GM21529 (cell line): ENCODE data around the gene PDE4C.
A peak's percentile ranks its signal among the peaks of the same experiment; 100 is the strongest.

Experiments used
- ATAC-seq: cut with Tn5 transposase; IDR thresholded peaks from one replicate; pipeline ENCODE4 v1.9.1; 2021; ENCODE audit not compliant: unreplicated experiment

The PDE4C gene

DNA sequence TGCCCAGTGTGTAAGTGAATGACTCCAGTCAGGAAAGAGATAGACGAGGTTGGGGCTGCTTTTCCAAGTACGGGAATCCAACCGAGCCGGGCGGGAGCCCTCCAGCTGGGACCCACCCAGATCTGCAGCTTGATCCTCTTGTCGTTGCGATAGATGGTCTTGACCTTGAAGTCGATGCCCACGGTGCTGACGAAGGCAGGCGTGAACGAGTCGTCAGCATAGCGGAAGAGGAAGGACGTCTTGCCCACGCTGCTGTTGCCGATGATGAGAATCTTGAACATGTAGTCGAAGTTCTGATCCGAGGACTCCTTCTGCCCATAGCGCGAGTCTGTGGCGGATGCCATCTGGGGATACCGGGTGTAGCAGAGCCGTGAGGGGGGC, 23.9 kb downstream of the PDE4C start:
- no peak for ATAC-seq

DNA sequence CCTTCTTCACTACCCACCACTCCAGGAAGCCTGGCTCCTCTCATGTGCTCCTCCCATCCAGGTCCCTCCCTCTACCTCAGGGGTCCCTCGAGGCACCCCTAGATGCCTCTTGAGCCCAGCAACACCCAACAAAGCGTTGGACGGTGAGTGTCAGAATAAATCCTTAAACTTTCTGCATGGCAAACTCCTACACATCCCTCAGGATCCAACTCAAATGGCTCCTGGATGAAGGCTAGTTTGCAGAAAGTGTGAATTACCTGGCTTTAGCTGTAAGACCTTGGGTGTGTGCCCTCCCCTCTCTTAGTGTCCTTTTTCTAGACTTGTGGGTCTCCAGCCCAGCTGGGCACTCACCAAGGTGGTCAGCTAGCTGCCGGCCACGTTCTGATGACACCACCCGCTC, 27.9 kb downstream of the PDE4C start:
- ATAC-seq = no peak

DNA sequence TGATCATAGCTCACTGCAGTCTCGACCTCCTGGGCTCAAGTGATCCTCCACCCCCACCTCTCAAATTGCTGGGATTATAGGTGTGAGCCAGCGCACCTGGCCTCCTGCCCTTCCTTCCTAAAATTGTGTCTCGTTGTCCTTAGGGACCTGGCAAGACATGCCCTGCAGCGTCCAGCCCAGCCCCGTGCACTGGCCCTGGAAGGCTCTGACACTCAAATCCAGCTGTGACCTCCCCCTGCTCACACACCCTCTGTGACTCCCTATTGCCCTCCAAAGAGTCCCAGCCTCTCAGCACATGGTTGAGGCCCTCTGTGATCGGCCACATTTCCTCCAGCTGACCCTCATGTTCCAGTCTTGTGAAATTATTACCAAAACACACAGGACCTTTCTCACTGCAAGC, 28.3 kb downstream of the PDE4C start:
- ATAC-seq = no peak

DNA sequence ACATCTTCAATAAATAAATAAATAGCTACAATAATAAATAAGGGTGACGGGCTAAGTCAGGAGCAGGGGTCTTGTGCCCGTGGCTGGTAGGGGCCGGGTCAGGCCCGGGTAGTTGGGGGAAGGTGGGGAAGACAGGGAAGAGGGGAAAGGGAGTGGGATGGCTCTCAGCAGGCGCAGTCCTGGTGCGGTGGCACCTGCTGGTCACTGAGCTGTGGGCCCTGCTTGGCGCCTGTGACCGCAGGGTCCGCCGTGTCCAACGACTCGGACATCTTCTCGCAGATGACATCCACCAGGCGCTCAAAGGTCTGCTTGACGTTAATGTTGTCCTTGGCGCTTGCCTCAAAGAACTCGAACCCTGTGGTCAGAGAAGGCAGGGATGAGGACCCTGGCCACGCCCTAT, 28.9 kb downstream of the PDE4C start:
- ATAC-seq = no peak

DNA sequence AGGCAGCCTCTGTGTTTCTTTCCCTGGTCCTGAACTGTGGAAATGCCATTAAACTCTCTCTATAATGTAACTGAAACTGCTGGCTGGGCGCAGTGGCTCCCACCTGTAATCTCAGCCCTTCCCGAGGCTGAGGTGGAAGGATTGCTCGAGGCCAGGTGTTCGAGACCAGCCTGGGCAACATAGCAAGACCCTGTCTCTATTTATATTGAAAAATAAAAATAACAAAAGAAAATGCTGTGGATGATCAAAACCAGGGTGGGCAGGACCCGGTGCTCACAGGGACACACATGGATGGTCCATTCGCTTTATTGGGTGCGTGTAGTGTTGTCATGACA, 29.8 kb downstream of the PDE4C start:
- ATAC-seq = no peak

DNA sequence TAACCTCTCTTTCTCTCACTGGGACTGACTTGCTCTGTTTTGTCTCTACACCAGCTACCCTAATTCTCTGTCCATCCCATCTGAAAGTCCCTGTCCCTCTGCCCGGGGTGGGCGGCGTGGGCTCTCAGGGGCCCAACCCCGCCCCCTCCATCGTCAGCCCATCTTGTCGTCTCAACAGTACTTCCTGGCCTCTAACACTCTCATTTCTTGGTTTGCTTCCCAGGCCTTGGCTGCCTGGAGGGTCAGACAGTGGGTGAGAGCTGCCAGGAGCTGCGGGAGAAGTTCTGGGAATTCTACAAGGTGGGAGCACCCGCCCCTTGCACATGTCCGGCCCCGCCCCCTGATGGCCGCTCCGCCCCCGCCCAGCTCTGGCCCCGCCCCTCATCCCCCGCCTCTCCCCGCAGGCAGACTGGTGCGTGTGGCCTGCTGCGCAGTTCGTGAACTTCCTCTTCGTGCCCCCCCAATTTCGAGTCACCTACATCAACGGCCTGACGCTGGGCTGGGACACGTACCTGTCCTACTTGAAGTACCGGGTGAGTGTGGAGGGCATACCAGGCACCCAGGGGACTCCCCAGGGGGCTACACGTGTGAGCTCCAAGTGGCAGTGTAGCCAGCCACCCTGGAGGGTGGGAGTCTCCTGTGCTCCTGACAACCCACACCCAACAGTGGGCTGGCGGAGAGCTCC, 31.5 kb downstream of the PDE4C start:
- no peak for ATAC-seq

DNA sequence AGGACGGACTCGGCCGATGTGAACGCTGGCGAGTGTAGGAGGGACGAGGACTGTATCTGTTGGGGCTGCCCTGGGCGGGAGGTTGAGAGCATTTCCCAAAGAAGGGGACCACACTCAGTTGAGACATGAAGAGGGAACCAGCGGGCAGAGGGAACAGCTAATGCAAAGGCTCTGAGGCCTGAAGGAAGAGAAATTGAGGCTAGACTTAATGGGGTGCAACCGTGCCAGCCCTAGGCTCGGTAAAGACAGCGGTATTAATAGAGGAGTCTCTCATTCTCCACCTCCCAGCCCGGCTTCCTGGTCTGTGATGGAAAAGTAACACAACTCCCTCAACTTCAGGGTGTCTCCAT, 32.1 kb downstream of the PDE4C start:
- no peak for ATAC-seq

DNA sequence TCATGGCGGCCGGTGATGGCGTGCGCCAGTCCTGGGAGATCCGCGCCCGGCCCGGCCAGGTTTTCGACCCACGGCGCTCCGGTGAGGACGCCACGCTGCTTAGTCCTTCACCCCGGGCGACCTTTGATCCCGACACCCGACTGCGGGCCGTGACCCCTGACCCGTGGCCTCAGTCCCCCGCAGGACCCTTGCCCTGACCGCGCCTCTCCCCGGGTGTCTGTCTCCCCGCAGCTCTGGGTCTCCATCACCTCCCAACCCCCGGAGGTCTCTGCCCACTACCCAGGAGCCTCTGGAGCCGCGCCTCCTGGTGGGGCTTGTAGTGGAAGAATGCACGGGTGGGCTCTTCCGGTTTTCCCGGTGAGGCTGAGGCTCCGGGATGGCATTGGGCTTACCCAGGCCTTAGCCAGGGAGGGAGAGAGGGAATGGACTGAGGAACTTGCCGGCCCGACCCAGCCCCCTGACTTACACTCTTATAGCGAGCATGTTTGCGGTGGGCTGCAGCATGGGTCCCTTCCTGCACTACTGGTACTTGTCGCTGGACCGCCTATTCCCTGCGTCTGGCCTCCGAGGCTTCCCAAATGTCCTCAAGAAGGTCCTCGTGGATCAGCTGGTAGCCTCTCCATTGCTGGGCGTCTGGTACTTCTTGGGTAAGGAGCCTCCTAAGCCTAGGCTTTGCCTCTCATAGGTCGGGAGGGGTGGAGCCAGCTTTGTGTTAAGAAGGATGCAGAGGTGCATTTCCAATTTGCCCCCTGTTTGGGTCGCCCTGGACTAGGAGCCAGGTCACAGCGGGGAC, 32.7 kb downstream of the PDE4C start:
- no peak for ATAC-seq

DNA sequence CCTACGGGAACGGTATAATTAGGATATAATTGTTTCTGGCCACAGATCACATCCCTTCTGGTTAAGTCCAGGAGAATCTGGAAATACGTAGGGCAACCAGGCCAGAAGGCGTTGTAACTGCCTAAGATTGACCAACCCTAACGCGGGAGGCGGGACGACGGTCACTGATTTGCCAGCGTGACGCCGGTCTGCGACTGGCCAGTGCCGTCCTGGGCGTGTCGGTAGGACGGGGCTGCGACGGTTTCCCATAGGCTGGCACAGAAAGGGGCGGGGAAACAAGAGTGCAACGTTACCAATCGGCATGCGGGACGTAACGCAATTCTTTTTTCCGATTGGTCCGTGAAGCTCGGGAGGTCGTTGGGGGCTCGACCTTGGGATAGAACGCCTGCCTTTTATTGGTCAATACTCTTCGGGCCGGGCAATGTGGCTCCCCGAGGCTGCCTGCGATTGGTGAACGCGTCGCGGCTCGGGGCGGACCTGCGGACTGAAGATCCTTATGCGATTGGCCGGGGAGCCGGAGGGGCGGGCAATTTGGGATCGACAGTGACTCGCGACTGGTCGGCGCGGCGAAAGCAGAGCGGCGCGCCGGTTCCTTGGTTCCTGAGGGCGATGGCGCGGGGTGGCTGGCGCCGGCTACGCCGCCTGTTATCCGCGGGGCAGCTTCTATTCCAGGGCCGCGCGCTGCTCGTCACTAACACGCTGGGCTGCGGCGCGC, 33.4 kb downstream of the PDE4C start, which contains the start of gene MPV17L2:
Gene MPV17L2 (plus strand): TSS at position 546 of the 715 bp plus-strand sequence. CDS start 64 bp downstream, at position 610.
- ATAC-seq = peak; percentile 80

DNA sequence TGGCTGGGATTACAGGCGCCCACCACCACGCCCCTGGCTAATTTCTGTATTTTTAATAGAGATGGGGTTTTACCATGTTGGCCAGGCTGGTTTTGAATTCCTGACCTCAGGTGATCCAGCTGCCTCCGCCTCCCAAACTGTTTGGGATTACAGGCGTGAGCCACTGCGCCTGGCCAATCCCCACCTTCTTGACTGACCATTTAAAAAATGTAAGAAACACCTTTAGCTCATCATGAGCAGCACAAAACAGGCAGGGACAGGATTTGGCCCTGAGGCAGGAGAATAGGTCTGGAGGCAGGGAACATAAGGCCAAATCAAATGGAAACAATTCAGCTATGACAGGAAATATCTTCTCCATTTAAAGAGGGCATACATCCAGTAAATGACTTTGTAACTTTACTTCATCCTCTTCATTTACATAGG, 34.6 kb downstream of the PDE4C start:
- ATAC-seq = no peak

DNA sequence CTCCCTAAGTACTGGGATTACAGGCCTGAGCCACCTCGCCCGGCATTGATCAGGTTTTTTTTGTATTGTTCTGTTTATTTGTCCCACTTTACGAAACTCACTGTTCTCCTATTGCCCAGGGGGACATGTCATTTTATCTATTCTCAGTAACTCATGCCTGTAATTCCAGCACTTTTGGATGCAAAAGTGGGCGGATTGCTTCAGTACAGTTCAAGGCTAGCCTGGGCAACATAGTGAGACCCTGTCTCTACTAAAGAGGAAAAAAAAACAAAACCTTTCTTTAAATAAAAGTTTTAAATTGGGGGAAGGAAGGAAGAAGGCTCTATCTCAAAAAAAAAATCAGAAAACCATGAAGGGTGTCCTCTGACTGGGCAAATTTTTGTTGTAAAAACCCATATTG, 36.0 kb downstream of the PDE4C start:
- ATAC-seq = no peak

DNA sequence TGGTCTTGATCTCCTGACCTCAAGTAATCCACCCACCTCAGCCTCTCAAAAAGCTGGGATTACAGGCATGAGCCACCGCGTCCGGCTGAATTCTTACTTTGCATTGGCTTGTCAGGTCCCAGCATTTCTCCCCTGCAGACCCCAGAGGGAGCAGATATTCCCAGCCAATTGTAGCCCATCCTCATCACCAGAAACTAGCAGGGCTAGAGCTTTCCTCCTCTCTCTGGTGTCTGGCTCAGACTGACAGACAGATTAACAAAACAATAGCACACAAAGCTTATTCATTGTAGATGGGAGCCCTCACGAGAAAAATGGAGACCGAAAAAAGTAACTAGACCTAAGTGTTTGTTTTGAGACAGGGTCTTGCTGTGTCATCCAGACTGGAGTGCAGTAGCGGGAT, 40.7 kb downstream of the PDE4C start:
- no peak for ATAC-seq

DNA sequence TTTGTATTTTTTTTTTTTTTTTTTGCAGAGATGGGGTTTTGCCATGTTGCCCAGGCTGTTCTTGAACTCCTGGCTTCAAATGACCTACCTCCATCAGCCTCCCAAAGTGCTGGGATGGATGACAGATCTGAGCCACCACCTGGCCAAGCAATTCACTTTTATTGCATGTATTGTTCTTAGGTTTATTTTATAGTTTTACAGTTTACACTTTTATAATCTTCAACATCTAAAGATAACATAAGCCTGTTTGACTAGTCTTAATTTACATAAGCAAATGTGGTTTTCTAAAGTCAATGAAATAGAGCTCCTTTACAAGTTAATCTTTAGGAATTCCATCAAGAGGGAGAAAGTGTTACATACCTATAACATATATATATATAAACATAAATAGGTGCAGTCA, 42.7 kb downstream of the PDE4C start:
- ATAC-seq = no peak

DNA sequence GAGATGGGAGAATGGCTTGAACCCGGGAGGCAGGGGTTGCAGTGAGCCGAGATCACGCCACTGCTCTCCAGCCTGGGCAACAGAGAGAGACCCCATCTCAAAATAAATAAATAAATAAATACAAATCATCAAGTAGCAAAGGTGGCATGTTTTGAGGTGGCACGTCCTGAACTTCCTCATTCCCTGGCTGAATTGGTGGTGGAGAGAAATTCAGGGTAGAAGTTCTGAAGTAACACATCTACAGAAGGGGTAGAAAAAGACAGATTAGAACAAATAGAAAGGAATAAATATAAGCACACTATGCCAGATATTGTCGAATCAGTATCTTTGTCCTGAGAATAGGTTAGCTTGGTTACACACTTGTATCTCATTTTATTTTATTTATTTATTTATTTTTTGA, 46.3 kb downstream of the PDE4C start:
- no peak for ATAC-seq

DNA sequence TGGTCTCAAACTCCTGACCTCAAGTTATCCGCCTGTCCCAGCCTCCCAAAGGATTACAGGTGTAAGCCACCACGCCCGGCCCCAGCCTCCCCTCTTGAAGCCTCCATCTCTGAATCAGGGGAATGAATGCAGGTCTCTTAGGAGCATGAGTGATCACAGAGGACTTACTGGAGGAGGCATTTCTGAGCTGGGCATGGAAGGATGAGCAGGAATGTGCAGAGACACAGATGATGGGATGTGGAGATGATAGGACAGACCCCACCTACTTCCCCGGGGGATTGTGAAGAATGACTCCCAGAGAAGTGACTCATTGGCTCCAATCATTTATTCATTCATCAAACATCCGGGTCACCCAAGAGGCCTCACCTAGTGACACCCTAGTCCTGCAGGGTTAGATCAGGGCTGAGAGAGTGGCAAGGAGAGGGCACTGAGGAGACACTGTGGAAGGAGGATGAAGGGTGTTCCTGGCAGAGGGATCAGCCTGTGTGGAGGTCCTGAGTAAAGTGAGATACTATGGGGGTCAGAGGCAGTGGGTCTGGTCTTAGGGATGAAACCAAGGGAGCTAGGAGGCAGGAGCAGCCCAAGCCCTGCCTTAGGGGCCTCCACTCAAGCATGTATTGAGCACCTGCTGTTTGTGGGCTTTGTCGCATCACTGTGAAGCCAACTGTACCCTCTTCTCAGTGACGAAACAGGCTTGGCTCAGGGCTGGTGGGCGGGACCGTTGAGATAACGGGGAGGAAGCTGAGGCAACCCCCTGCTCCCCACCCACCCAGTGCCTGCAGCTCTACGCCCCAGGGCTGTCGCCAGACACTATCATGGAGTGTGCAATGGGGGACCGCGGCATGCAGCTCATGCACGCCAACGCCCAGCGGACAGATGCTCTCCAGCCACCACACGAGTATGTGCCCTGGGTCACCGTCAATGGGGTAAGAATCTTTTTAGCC, 49.6 kb downstream of the PDE4C start:
- no peak for ATAC-seq

DNA sequence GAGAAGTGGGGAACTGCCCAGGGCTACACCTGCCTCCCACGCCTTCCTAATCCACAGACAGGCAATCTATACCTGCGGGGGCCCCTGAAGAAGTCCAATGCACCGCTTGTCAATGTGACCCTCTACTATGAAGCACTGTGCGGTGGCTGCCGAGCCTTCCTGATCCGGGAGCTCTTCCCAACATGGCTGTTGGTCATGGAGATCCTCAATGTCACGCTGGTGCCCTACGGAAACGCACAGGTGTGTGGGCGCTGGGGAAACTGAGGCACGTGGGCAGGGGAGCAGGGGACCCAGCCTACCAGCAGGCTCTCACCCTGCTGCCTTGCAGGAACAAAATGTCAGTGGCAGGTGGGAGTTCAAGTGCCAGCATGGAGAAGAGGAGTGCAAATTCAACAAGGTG, 51.3 kb downstream of the PDE4C start:
- ATAC-seq = no peak
